Right lobe of liver (tissue), 6 donors: ENCODE results near the gene ZNF276. TPM values are rescaled to one million over a fixed set of nuclear protein-coding genes. Genes with fewer than 3 reads are reported as not detected.
A peak's percentile ranks its signal among the peaks of the same experiment; 100 is the strongest.

Experiments
- ATAC-seq, 4 donors: fragments of 200-7000 bp; cut with Tn5 transposase; one replicate each; pipeline ENCODE4 v1.9.1; 2020; ENCODE audit warnings: mild to moderate bottlenecking in 4 of 4, moderate library complexity in 4 of 4
- DNase-seq, 3 donors: peaks; one replicate each; pipeline ENCODE4 v3.0.0-alpha.2; 2020
- H3K27ac ChIP-seq, 3 donors: fragments of 200-600 bp; one replicate each; pipeline ENCODE4 v1.8.0; 2022
- H3K27me3 ChIP-seq, 2 donors: fragments of 200-600 bp; one replicate each; pipeline ENCODE4 v1.8.0; 2022
- H3K36me3 ChIP-seq, 4 donors: fragments of 200-600 bp; sonication (generic) in 1 of 4; one replicate each; pipeline versions ENCODE4 v1.5.1 to v1.8.0; 2017 to 2022; ENCODE audit warnings: control low read depth in 1 of 4
- H3K4me1 ChIP-seq, 4 donors: fragments of 200-600 bp; sonication (generic) in 1 of 4; one replicate each; pipeline versions ENCODE4 v1.5.1 to v1.8.0; 2017 to 2022; ENCODE audit warnings: control low read depth in 1 of 4
- H3K4me3 ChIP-seq, 3 donors: fragments of 200-600 bp; one replicate each; pipeline ENCODE4 v1.8.0; 2022
- H3K9me3 ChIP-seq, 4 donors: fragments of 200-600 bp; sonication (generic) in 1 of 4; one replicate each; pipeline versions ENCODE4 v1.5.1 to v1.8.0; 2017 to 2022; ENCODE audit warnings: control low read depth in 1 of 4
- POLR2A ChIP-seq: fragments of 450-650 bp; IDR thresholded peaks from one replicate; pipeline ENCODE4 v1.6.1; 2017; ENCODE audit warnings: antibody characterized with exemption, mild to moderate bottlenecking
- WGBS: methylation state at CpG from one replicate; pipeline ENCODE4 v1.1.6; 2018; ENCODE audit warnings: low coverage, low lambda C conversion rate; ENCODE audit not compliant: insufficient coverage; ENCODE audit errors: missing lambda C conversion rate; 5-methylcytosine and 5-hydroxymethylcytosine counted together
- intact Hi-C, 2 donors: fragments of 100-400 bp; cut with DNase I; formaldehyde crosslinking; loops; one replicate each; pipeline versions ENCODE4 v1.11.2 to v1.14.1; 2022
- total RNA-seq, 6 experiments: library from RNA; depleted of rRNA in 2 of 6; stranded (reverse); fragments of >200 nt in 2 of 6; fragmentation: NEBNext Ultra II Directional in 3 of 6; extraction: Animal tissue kit (Norgen Biotek cat#: 25700) in 3 of 6; gene quantifications; one replicate each; pipeline versions ENCODE4 v1.1.0 to v1.2.4, GENCODE V29; 2016 to 2023
- TF ChIP-seq, protein P1 (sequence below), 4 donors: fragments of 200-600 bp in 3 of 4; fragments of 450-650 bp in 1 of 4; IDR thresholded peaks; one replicate each; pipeline versions ENCODE4 v1.5.1 to v1.8.0; 2016 to 2022; ENCODE audit warnings: antibody characterized with exemption in 4 of 4, mild to moderate bottlenecking in 2 of 4
- donor health status: DM: no; HTN: yes; CAD: no.
- donor health status: DM: no; HTN: no; CAD: no.
- donor health status: DM: no; HTN: no; CAD: no.
- donor health status: DM: no; HTN: yes; CAD: no.
- donor health status: DM: no; HTN: yes; CAD: no.

The ZNF276 gene
- total RNA-seq, 6 experiments from 2014 or later: 6.9 to 13.4 (median 9.1) TPM

DNA sequence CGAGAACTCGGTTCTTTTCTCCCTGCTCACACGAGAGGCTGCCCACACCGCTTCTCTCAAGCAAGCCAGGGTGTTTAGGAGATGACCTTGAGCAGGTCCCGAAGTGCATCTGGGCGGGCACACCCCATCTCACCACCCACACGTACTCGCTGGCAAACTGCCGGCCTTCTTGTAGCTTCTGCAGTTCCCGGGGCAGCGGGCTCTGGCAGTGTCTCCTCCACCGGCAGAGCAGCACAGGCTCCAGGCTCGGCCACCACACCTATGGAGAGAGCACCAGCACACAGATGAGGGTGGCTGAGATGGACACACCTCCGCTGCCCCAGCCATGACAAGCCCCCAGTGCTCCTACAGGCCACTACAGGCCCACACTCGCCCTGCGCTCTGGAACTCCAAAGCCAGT is 23.5 kb downstream of the ZNF276 start:
- DNase-seq: no peak
- no peak overlapping the region for H3K4me3 ChIP-seq
- no peaks in the 10 kb centered on the region for H3K4me1 ChIP-seq
- ATAC-seq: no peak
- intact Hi-C loops: no loop called here
- WGBS: 91% methylated on average over 8 of the region's 16 CpGs
- peaks cover 0 to 12% (median 3%) of the 10 kb centered on the region in 4 donors for H3K36me3 ChIP-seq
- no peaks in the 10 kb centered on the region for H3K9me3 ChIP-seq
- TF ChIP-seq, protein P1, sequence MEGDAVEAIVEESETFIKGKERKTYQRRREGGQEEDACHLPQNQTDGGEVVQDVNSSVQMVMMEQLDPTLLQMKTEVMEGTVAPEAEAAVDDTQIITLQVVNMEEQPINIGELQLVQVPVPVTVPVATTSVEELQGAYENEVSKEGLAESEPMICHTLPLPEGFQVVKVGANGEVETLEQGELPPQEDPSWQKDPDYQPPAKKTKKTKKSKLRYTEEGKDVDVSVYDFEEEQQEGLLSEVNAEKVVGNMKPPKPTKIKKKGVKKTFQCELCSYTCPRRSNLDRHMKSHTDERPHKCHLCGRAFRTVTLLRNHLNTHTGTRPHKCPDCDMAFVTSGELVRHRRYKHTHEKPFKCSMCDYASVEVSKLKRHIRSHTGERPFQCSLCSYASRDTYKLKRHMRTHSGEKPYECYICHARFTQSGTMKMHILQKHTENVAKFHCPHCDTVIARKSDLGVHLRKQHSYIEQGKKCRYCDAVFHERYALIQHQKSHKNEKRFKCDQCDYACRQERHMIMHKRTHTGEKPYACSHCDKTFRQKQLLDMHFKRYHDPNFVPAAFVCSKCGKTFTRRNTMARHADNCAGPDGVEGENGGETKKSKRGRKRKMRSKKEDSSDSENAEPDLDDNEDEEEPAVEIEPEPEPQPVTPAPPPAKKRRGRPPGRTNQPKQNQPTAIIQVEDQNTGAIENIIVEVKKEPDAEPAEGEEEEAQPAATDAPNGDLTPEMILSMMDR (IDR thresholded peaks at IDR 0.05): no peak
- no peak for TF ChIP-seq POLR2A
- H3K27ac ChIP-seq: no peak overlapping the region
- no peaks in the 10 kb centered on the region for H3K27me3 ChIP-seq

DNA sequence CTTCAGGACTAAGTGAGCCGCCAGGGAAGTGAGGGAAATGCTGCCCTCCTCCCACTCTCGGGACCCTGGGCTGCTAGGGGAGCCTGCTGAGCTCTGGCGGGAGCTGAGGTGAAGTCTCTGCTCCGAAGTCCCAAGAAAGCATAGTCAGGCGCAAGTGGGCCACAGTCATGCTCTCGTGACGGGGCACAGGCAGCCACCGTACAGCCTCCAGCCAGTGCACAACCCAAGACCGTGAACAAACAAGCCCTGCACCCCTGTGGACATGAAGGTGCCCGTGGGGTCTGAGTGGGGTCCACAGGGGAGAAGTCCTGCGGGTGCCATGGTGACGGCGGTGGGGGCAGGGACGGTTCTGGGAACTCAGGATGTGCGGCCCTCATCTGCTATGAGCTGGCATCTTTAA is 24.7 kb downstream of the ZNF276 start:
- no peak overlapping the region for H3K4me3 ChIP-seq
- 100% methylated on average over 4 of the region's 15 CpGs for WGBS

DNA sequence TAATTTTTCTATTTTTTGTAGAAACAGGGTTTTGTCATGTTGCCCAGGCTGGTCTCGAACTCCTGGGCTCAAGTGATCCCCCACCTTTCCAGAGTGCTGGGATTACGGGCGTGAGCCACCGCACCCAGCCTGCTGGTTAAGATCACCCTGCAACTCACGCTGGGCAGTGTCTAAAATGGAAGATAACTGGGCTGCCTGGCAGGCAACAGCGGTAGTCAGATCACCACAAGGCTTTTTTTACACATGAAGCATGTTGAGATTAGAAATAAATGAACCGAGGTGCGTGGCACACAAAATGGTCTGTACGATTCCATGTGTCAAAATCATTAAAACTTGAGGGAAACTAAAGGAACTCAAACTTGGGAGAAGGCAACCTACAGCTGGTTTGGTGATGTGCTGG is 26.7 kb downstream of the ZNF276 start:
- peaks cover 0 to 12% (median 0%) of the 10 kb centered on the region in 4 donors for H3K36me3 ChIP-seq
- intact Hi-C loops: no loop called here
- no peak for DNase-seq
- TF ChIP-seq POLR2A: no peak
- TF ChIP-seq, protein P1 (IDR thresholded peaks at IDR 0.05): no peak
- no peaks in the 10 kb centered on the region for H3K9me3 ChIP-seq
- H3K4me3 ChIP-seq: no peak overlapping the region
- ATAC-seq: no peak
- H3K27ac ChIP-seq: no peak overlapping the region
- no peaks in the 10 kb centered on the region for H3K4me1 ChIP-seq
- 87% methylated on average over 9 of the region's 9 CpGs for WGBS
- H3K27me3 ChIP-seq: no peaks in the 10 kb centered on the region

More for the DNA sequence above, 24.7 kb downstream of the ZNF276 start:
- Histone ChIP-seq H3K36me3 (peaks cover 0 to 8% (median 0%) of the 10 kb centered on the region in 4 donors), H3K9me3 (no peaks in the 10 kb centered on the region), H3K4me1 (no peaks in the 10 kb centered on the region), H3K27me3 (no peaks in the 10 kb centered on the region), H3K27ac (no peak overlapping the region)
- intact Hi-C loops: no loop called here
- TF ChIP-seq, protein P1 (IDR thresholded peaks at IDR 0.05): no peak
- ATAC-seq: no peak
- DNase-seq: no peak

DNA sequence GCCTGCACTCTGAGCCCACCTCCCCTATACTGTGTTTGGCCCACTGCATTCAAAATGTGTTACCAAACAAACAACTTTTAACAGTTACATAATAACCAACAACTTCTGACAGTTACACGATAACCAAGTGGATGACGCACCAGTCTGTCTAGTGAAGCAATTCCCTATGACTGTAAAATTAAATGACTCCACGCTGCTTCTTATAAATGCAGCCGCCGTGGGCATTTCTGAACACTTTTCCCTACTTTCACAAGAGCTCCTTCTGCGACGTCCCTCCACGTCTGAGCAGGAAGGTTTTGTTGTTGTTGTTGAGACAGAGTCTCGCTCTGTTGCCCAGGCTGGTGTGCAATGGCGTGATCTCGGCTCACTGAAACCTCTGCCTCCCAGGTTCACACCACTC is 27.6 kb downstream of the ZNF276 start:
- ATAC-seq: no peak
- TF ChIP-seq, protein P1 (IDR thresholded peaks at IDR 0.05): no peak
- Histone ChIP-seq H3K9me3 (no peaks in the 10 kb centered on the region), H3K4me3 (no peak overlapping the region), H3K36me3 (peaks cover 0 to 12% (median 0%) of the 10 kb centered on the region in 4 donors), H3K4me1 (no peaks in the 10 kb centered on the region), H3K27me3 (no peaks in the 10 kb centered on the region), H3K27ac (no peak overlapping the region)
- WGBS: 87% methylated on average over 11 of the region's 11 CpGs
- DNase-seq: no peak
- intact Hi-C loops: no loop called here

DNA sequence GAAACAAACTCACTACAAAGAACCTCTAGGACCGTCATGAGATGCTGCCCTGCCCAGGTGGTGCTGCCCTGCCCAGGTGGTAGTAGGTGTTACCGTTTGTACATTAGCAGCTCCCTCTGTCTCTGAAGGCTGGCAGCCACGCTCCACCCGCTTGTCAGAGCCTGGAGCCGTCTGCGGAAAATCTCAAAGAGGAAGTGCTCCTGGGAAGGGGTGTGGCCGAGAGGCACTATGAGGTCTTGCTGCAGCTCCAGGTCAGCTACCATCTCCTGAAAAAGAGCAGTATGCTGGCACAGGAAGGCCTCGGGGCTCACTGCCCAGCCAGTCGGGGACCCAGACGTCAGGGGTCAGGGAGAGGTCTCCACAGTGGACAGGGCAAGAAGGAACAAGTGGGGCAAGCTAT is 28.3 kb downstream of the ZNF276 start:
- DNase-seq: no peak
- no peaks in the 10 kb centered on the region for H3K27me3 ChIP-seq
- TF ChIP-seq, protein P1 (IDR thresholded peaks at IDR 0.05): no peak
- no peaks in the 10 kb centered on the region for H3K4me1 ChIP-seq
- WGBS: 54% methylated on average over 5 of the region's 10 CpGs
- intact Hi-C loops: no loop called here
- H3K36me3 ChIP-seq: peaks cover 0 to 12% (median 0%) of the 10 kb centered on the region in 4 donors
- H3K9me3 ChIP-seq: no peaks in the 10 kb centered on the region
- H3K4me3 ChIP-seq: no peak overlapping the region
- ATAC-seq: peak; percentile 40 to 52 (median 46)
- no peak overlapping the region for H3K27ac ChIP-seq
